ENCODE measurements around the gene PLD2.

PLD2 gene

GRCh38 chr17:4842376-4842775 lies 35.4 kb downstream of the PLD2 start:
- TF ChIP-seq, protein P1, sequence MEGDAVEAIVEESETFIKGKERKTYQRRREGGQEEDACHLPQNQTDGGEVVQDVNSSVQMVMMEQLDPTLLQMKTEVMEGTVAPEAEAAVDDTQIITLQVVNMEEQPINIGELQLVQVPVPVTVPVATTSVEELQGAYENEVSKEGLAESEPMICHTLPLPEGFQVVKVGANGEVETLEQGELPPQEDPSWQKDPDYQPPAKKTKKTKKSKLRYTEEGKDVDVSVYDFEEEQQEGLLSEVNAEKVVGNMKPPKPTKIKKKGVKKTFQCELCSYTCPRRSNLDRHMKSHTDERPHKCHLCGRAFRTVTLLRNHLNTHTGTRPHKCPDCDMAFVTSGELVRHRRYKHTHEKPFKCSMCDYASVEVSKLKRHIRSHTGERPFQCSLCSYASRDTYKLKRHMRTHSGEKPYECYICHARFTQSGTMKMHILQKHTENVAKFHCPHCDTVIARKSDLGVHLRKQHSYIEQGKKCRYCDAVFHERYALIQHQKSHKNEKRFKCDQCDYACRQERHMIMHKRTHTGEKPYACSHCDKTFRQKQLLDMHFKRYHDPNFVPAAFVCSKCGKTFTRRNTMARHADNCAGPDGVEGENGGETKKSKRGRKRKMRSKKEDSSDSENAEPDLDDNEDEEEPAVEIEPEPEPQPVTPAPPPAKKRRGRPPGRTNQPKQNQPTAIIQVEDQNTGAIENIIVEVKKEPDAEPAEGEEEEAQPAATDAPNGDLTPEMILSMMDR (IDR thresholded peaks at IDR 0.05; ENCODE audit: low read depth, low read length): no peak
- no peak for DNase-seq (ENCODE audit: extremely low read depth, low read depth)

DNA sequence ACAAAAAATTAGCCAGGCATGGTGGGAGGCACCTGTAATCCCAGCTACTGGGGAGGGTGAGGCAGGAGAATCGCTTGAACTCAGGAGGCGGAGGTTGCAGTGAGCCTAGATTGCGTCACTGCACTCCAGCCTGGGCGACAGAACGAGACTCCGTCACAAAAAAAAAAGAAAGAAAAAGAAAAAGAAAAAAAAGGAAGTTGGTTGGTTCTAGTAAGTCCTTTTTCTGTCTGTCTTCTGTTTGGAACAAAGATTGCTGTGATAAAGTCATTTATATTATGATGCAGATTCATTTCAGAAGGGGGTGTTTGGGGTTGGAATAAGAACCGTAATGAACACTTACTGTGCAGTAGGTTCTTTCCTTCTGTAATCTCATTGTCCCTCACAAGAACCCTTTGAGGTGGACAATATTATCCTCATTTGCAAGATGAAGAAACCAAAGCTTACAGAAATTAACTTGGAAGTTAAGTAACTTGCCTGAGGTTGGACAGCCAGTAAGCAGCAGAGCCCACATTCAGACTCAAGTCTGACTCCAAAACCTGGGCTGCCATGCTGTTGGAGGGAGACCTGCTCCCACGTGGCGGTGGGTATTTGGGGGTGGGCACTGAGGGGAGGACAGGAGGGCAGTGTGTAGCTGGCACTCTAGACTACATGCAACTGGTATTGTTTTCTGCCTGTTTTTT lies 36.5 kb downstream of the PLD2 start:
- TF ChIP-seq, protein P1 (IDR thresholded peaks at IDR 0.05; ENCODE audit: low read depth, low read length): no peak
- DNase-seq (ENCODE audit: extremely low read depth, low read depth): no peak

GRCh38 chr17:4845118-4845517 lies 38.2 kb downstream of the PLD2 start:
- TF ChIP-seq, protein P1 (IDR thresholded peaks at IDR 0.05; ENCODE audit: low read depth, low read length): no peak
- DNase-seq (ENCODE audit: extremely low read depth, low read depth): no peak

GRCh38 chr17:4846635-4847390 lies 39.9 kb downstream of the PLD2 start:
- no peak for DNase-seq (ENCODE audit: extremely low read depth, low read depth)
- TF ChIP-seq, protein P1 (IDR thresholded peaks at IDR 0.05; ENCODE audit: low read depth, low read length): no peak

GRCh38 chr17:4849011-4849536 lies 42.1 kb downstream of the PLD2 start:
- TF ChIP-seq, protein P1 (IDR thresholded peaks at IDR 0.05; ENCODE audit: low read depth, low read length): no peak
- DNase-seq (ENCODE audit: extremely low read depth, low read depth): no peak

DNA sequence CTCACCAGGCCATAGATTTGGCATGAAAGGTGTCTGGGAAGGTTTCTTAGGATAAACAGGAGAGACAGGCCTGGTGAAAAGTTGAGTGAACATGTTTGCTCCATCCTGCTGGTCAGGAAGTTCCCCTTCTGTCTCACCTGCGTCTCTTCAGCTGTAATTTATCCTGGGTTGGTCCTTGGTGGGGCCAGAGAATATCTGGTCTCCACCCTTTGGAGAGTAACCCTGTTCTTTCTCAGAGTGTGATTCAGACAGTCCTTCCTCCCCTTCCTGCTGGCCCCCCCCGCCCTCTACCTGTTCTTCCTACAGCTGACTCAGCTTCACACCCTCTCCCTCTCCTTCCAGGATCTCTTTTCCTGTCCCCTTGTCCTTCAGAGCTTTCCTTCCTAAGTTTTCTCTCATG lies 43.3 kb downstream of the PLD2 start:
- DNase-seq (ENCODE audit: extremely low read depth, low read depth): no peak
- TF ChIP-seq, protein P1 (IDR thresholded peaks at IDR 0.05; ENCODE audit: low read depth, low read length): no peak

GRCh38 chr17:4851084-4851483 lies 44.1 kb downstream of the PLD2 start:
- TF ChIP-seq, protein P1 (IDR thresholded peaks at IDR 0.05; ENCODE audit: low read depth, low read length): no peak
- no peak for DNase-seq (ENCODE audit: extremely low read depth, low read depth)
